HEK293T (cell line): ENCODE data around the gene NAT9.

ENCODE experiments used
- BHLHE40 ChIP-seq: fragments of 450-650 bp; IDR thresholded peaks from 2 replicates; pipeline ENCODE4 v1.6.1; 2016; ENCODE audit warnings: mild to moderate bottlenecking, moderate library complexity, borderline replicate concordance
- ELF4 ChIP-seq: fragments of 450-650 bp; IDR thresholded peaks from 2 replicates; pipeline ENCODE4 v1.6.1; 2017; ENCODE audit warnings: antibody characterized with exemption
- FOXA1 ChIP-seq: fragments of 450-650 bp; IDR thresholded peaks from 2 replicates; pipeline ENCODE4 v1.6.1; 2016; ENCODE audit warnings: mild to moderate bottlenecking
- FOXK2 ChIP-seq: fragments of 450-650 bp; IDR thresholded peaks from 2 replicates; pipeline ENCODE4 v1.6.1; 2016; ENCODE audit warnings: mild to moderate bottlenecking
- FOXM1 ChIP-seq: fragments of 450-650 bp; IDR thresholded peaks from 2 replicates; pipeline ENCODE4 v1.6.1; 2017; ENCODE audit warnings: mild to moderate bottlenecking, borderline replicate concordance
- HDGF ChIP-seq: fragments of 450-650 bp; IDR thresholded peaks from 2 replicates; pipeline ENCODE4 v1.6.1; 2017; ENCODE audit warnings: antibody characterized with exemption, borderline replicate concordance
- L3MBTL2 ChIP-seq: fragments of 450-650 bp; conservative IDR thresholded peaks from 2 replicates; pipeline ENCODE4 v1.6.1; 2016; ENCODE audit warnings: mild to moderate bottlenecking
- LEF1 ChIP-seq: fragments of 450-650 bp; IDR thresholded peaks from 2 replicates; pipeline ENCODE4 v1.6.1; 2017; ENCODE audit warnings: mild to moderate bottlenecking, borderline replicate concordance
- PKNOX1 ChIP-seq: fragments of 450-650 bp; IDR thresholded peaks from 2 replicates; pipeline ENCODE4 v1.6.1; 2016
- SP1 ChIP-seq: fragments of 450-650 bp; IDR thresholded peaks from 2 replicates; pipeline ENCODE4 v1.6.1; 2017
- SUZ12 ChIP-seq: fragments of 450-650 bp; IDR thresholded peaks from 2 replicates; pipeline ENCODE4 v1.6.1; 2016; ENCODE audit warnings: mild to moderate bottlenecking
- TARDBP ChIP-seq: fragments of 450-650 bp; IDR thresholded peaks from 2 replicates; pipeline ENCODE4 v1.6.1; 2016
- ZNF384 ChIP-seq: fragments of 450-650 bp; IDR thresholded peaks from 2 replicates; pipeline ENCODE4 v1.6.1; 2016

- no peak for TF ChIP-seq SP1
- no peak for TF ChIP-seq ELF4
- no peak for TF ChIP-seq FOXA1
- no peak for TF ChIP-seq HDGF
- no peak for TF ChIP-seq FOXM1
- no peak for TF ChIP-seq TARDBP
- no peak for TF ChIP-seq LEF1
- TF ChIP-seq L3MBTL2: no peak
- no peak for TF ChIP-seq BHLHE40
- TF ChIP-seq SUZ12: no peak
- TF ChIP-seq ZNF384: no peak
- TF ChIP-seq PKNOX1: no peak
- TF ChIP-seq FOXK2: no peak
Observed at GRCh38 chr17:74815067-74815466, 38.9 kb upstream of the NAT9 start.
